CD4-positive, alpha-beta T cell treated with Interleukin-21 for 1 hour (primary cell): ENCODE data around the gene MC3R.
"Not testable (repeated sequence)": the region's sequence is repeated elsewhere in the genome, so short reads cannot be mapped to it uniquely, and the experiment has no call there.

Experiments used
- DNase-seq: peaks from one replicate; pipeline ENCODE4 v3.0.0-alpha.2; 2020

MC3R gene

GRCh38 chr20:56247954-56248782 lies at the start of gene MC3R:
TSS of gene MC3R (plus strand) at chr20:56248732. CDS start at chr20:56248844, 112 bp downstream.
- peak; percentile 30 for DNase-seq

DNA sequence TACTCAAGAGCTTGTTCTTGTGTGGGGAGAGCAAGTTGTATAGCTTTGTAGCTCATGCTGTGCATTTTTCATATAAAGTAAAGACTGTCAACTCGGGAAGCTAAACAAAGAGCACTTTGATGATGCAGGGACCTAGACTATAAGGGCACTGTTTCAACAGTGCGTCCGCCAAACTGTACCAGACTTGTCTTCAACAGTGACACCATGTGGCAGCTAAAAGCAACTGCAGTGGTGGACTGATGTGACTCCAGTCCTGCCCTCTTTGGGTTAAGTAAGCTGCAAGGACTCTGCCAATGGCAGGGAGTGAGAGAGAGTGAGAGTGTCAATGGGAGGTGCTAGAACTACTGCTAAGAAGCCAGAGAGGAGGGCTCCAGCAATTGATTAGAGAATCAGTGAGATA lies 48.1 kb upstream of the MC3R start:
- DNase-seq = no peak

DNA sequence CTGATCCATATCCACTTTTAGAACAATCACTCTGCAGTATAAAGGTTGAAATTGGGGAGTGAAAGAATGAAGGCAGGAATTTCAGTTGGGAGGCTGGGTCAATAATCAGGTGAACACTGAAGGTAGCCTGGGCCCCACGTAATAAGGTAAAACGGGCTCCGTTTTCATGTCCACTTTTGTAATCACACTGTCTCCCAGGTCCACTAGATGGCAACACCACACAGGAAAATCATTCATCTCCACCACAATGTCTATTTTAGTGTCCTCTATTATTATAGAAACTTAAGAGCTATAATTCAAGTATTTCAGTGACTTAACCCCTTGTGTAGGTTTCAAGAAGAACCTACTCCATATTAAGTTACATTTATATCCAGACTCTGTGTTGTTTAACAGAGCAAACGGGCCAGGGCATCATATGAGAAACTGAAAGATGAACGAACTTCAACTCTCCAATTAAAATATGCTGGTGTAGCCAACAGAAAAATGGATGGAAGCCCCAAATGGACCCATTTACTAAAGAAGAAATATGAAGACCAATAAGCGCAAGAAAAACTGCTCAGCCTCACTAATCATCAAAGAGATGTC lies 45.9 kb upstream of the MC3R start:
- no peak for DNase-seq

- no peak for DNase-seq
Observed at GRCh38 chr20:56204206-56204605, 44.3 kb upstream of the MC3R start.

DNA sequence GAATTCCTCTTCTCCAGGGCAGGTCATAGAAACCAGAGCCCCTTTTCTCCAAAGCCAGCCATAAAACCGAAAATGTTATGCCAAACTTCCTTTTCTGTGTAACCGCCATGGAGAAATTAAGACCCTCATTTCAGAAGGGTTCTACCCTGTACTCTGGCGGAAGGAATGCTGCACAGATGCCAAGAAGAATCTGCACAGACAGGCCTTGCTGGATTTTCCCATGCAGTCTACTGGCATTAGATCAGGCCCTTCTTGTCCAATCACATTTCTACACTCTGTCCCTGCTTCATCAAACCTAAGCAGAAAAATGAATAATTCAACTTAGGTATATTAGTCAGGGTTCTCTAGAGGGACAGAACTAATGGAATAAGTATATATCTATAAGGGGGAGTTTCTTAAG lies 43.2 kb upstream of the MC3R start:
- no peak for DNase-seq

GRCh38 chr20:56207656-56208055 lies 40.9 kb upstream of the MC3R start:
- no peak for DNase-seq

DNA sequence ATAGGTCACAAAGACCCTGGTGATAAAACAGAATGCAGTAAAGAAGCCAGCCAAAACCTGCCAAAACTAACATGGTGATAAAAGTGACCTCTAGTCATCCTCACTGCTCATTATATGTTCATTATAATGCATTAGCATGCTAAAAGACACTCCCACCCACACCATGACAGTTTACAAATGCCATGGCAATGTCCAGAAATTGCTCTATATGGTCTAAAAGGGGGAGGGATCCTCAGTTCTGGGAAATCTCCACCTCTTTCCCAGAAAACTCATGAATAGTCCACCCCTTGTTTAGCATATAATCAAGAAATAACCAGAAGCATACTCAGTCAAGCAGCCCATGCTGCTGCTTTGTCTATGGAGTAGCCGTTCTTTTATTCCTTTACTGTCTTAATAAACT lies 40.4 kb upstream of the MC3R start:
- no peak for DNase-seq

DNA sequence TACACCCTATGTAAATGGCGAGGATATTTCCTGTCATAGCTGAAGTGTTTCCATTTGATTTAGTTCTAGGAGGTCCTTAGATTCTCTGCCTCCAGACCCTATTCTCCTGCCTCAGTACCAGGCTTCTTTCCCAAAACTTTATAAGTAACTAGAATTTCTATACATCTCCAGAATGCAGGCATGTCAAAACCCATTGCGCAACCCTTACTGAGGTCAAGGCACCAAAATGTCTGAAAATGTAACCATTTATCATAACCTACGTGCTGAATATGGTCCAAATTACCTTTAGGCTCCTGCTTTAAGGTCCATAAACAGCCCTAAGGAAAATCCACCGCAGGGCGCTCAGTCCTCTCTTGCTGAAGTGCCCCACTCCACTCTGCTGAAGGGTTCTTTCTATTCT lies 37.5 kb upstream of the MC3R start:
- no peak for DNase-seq

DNA sequence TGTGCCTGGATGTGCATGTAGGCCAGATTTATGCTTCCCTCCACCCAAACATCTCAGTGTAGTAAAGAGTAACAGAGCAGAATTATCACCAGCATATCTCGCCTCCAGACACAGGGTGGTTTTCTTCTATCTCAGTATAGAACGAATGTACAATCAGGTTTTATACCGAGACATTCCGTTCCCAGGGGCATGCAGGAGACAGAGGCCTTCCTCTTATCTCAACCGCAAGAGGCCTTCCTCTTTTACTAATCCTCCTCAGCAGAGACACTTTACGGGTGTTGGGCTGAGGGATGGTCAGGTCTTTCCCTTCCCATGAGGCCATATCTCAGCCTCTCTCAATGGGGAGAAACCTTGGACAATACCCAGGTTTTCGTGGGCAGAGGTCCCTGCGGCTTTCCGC lies 36.4 kb upstream of the MC3R start:
- no peak for DNase-seq

GRCh38 chr20:56213321-56213720 lies 35.2 kb upstream of the MC3R start:
- no peak for DNase-seq

DNA sequence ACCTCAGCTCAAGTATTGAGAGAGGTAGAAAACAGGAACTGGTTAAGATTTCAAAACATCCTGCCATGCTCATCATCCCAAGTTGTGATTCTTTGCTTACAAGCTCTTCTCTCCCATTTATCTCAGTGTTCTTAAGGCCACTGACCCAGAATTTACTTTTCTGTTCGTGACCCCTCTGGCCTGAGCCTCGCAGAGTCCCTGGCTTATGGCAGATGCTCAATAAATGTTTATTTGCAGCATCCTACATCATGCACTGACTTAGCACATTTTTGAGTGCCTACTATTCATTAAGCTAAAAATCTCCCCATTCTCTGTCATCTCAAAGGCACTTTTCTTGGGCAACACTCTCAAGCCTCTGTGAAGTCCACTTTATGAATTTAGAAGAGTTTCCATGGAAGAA lies 33.4 kb upstream of the MC3R start:
- DNase-seq = no peak

GRCh38 chr20:56217829-56218228 lies 30.7 kb upstream of the MC3R start:
- no peak for DNase-seq

DNA sequence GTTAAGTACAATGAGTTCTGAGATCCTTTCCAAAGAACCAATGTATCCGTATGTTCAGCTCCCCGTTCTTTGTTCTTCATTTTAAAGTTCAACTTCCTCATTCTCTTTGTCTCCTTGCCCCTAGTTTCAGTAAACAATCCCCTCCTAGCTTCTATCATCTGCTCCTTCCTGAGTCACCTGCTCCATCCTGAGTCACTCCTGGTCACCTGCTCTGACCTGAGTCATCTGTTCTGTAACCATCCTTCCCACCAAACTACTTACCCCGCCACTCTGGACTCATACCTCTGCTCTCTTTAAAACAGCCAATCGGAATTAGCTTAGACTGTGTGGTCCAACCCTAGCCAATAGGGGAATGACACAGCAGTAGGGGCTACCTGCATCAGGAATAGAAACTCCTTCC lies 27.3 kb upstream of the MC3R start:
- not testable (repeated sequence) for DNase-seq

DNA sequence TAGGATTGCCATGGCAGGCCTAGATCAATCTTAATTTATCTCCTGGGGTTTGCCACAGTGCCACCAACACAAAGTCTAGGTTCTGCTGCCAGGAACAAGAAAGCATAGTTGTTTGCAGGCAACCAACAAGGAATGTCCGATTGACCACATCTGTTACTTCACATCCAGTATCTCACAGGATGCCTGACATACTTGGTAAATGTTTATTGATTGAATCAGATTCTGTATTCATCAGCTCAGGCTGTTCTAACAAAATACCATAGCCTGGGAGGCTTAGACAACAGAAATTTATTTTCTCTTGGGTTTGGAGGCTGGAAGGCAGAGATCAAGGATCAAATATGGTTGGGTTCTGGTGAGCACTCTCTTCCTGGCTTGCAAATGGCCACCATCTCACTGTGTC lies 26.3 kb upstream of the MC3R start:
- no peak for DNase-seq

DNA sequence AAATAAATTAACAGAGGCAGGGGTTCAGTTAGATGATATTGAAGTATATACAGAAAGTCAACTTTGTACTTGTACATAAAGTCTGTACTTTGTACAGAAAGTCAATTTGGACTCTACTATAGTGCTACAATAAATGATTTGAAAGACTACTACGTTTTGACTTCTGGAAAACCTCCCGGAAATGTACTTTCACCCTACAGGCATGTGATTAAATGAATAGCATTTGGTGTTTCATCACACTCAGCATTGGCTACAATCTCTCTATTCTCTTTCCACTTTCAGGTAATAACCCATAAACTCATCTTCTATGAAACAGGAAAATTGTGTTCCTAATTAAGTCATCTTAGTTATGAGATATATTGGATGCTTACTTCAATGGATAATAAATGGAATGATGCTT lies 25.6 kb upstream of the MC3R start:
- no peak for DNase-seq

GRCh38 chr20:56223352-56223751 lies 25.2 kb upstream of the MC3R start:
- no peak for DNase-seq

DNA sequence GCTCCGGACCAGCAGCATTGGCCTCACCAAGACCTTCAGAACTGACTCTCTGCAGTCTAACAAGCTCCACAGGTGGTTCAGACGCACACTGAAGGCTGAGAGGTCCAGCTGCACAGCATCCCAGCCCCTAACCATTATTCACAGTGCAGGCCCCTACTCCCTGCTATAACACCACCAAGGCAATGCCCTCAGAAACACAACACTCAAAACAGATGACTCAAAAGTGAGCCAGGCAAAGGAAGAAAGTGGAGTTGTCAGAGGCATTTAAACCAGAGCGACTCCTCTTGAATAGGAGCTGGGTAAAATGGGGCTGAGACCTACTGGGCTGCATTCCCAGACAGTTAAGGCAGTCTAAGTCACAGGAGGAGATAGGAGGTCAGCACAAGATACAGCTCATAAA lies 20.5 kb upstream of the MC3R start:
- no peak for DNase-seq

DNA sequence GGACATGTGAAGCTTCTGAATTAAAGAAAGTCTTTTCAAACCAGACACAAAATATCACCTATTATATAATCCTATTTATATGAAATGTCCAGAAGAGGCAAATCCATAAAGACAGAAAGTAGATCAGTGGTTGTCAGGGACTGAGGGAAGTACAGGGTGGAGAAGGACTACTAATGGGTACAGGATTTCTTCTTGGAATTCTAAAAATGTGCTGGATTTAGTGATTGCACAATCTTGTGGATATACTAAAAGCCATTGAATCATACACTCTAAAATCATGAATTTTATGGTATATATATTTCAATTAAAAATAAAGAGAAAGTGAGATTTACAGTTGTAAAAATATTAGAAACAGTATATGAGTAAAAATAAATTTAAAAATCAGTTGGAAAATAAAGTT lies 18.7 kb upstream of the MC3R start:
- no peak for DNase-seq

DNA sequence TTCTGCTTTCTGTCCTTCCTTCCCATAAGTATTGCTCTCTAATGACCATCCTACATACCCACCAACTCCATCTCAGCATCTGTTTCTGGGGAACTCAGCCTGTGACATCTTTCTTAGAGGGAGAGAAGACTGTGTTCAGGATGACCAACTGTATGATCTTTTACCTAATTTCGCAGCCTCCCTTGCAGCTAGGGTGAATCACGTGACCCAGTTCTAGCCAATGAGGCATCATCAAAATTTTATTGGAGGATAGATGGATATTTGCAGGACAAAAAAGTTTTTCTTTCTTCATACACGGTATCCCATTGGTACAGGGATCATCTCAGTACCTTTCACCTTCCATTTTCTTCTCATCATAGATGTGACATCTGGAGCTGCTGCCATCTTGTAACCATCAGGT lies 14.4 kb upstream of the MC3R start:
- DNase-seq = no peak

- DNase-seq = no peak
Observed at GRCh38 chr20:56237335-56237734, 11.2 kb upstream of the MC3R start.

DNA sequence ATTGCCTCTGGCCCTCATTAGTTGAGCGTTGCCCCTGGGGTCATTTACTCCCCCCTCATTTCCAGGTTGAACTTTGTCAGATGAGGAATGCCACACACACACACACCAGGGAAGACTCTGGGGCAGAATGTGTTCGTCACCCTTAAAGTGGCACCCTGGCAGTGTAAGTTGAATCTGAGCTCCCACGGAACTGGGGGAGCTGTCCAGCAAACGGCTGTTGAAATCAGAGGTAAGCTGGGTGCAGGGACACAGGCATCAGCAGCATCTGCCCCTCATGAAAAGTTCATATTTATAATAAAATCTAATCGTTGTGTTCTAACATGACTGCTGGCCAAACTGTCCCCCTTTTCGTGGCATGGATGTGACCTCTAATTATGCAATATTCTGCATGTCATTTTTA lies 4.3 kb upstream of the MC3R start:
- DNase-seq = no peak

DNA sequence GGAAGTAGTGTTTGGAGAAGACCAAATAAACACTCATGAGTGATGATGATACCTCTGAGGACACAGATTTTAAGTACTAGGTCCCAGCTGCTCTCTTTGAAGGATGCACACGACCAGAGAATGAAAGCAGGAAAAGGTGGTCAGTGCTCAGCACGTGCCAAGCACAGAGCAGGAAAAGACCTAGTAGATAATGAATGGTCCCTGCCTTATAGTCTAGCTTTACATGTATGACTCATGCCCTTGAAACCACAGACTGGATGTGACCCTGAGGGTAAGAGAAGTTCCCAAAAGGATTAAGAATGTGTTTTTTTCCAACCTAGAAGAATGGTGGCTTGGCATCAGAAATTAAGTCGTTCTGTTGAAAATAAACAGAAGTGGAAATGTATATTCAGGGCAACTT lies 2.8 kb upstream of the MC3R start:
- no peak for DNase-seq

DNA sequence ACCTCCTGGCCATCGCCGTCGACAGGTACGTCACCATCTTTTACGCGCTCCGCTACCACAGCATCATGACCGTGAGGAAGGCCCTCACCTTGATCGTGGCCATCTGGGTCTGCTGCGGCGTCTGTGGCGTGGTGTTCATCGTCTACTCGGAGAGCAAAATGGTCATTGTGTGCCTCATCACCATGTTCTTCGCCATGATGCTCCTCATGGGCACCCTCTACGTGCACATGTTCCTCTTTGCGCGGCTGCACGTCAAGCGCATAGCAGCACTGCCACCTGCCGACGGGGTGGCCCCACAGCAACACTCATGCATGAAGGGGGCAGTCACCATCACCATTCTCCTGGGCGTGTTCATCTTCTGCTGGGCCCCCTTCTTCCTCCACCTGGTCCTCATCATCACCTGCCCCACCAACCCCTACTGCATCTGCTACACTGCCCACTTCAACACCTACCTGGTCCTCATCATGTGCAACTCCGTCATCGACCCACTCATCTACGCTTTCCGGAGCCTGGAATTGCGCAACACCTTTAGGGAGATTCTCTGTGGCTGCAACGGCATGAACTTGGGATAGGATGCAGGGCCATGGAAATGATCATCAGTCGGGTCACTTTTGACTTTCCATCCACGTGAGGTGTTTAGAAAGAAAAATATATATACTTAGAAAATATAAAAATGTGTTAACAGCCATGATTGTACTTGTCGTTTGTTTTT lies 868 bp downstream of the MC3R start:
- no peak for DNase-seq

DNA sequence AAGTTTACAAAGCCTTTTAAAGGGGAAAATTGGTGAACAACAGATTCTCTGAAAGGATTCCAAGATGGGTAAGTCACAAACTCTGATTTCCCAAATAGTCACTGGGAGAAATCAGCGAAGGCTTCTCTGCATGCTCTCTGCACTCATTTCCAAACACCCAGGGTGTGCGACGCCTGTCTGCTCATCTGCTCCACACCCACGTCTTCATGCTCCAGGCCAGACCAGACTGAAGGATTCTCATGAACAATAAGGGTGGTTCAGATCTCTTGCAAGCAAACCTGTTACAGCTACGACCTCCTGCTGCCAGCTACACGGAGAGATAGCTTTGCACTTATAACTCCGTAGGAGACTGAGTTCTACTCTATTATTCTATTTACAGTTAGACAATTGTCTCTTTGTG lies 1.4 kb downstream of the MC3R start:
- DNase-seq = no peak
